GM12873 (cell line): ENCODE measurements around the gene PRAME.

Experiments used
- TF ChIP-seq, protein P1 (sequence below): IDR thresholded peaks from 2 replicates; pipeline ENCODE4 v1.5.1; 2012; ENCODE audit warnings: low read depth, mild to moderate bottlenecking, moderate library complexity, low read length, control low read depth; ENCODE audit not compliant: insufficient read depth; ENCODE audit errors: missing control alignments

Gene PRAME

DNA sequence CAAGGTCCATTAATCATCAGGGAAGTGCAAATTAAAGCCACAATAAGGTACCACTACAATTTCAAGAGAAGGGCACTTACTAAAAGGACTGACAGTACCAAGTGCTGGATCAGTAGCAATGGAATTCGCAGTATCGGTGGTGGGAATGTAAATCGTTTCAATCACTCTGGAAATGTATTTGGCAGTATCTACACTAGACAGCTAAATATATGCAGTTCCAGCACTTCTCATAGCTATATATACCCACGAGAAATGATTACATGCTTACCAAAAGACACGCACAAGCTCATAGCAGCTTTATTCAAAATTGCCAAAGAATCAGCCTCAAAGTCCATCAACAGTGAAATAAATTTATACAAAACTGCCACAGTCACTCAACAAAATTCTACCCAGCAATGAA, 46.1 kb downstream of the PRAME start:
- TF ChIP-seq, protein P1, sequence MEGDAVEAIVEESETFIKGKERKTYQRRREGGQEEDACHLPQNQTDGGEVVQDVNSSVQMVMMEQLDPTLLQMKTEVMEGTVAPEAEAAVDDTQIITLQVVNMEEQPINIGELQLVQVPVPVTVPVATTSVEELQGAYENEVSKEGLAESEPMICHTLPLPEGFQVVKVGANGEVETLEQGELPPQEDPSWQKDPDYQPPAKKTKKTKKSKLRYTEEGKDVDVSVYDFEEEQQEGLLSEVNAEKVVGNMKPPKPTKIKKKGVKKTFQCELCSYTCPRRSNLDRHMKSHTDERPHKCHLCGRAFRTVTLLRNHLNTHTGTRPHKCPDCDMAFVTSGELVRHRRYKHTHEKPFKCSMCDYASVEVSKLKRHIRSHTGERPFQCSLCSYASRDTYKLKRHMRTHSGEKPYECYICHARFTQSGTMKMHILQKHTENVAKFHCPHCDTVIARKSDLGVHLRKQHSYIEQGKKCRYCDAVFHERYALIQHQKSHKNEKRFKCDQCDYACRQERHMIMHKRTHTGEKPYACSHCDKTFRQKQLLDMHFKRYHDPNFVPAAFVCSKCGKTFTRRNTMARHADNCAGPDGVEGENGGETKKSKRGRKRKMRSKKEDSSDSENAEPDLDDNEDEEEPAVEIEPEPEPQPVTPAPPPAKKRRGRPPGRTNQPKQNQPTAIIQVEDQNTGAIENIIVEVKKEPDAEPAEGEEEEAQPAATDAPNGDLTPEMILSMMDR: no peak

DNA sequence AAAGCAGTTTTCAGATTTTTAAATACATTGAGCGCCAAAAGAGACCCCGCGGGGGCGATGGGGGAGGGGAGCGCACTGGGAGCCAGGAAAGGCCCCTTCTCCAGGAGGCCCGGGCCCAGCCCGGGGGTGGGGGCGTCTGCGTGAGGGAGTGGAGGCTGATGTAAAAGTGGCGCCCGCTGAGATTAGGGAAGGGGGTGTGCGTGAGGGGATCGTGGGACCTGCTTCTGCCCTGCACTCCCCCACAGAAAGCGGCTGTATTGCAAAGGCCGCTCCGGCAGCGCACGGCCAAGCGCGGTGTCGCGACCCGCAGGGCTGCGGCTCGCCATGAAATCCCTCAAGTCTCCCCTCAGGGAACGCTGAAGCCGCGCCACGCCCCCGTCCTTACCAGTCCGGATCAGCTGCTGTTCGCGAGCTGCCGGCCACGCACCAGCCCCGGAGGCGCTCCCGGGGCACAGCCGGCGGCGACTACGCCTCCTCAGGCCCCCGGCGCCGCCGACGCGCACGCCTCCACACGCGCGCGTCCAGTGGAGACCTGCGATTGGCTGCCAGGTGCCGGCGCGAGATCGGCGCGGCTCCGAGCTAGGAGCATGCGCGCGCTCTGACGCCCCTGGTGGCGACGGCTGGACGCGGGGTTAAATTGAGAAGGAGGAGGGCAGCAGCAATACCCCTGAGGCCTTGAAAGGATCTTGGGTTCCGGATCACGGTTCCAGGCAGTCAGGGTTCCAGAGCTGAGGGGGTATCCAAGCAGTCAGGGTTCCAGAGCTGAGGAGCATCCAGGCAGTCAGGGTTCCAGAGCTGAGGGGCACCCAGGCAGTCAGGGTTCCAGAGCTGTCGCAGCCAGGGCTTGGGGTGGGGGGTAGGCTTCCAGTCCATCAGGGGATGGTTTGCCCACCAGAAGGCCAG, 50.5 kb downstream of the PRAME start, which contains the start of gene ZNF280B:
ZNF280B (minus strand) TSS at position 469 of the 903 bp plus-strand sequence. CDS start 19,344 bp downstream, outside the sequence.
- TF ChIP-seq, protein P1: peak; percentile 65

DNA sequence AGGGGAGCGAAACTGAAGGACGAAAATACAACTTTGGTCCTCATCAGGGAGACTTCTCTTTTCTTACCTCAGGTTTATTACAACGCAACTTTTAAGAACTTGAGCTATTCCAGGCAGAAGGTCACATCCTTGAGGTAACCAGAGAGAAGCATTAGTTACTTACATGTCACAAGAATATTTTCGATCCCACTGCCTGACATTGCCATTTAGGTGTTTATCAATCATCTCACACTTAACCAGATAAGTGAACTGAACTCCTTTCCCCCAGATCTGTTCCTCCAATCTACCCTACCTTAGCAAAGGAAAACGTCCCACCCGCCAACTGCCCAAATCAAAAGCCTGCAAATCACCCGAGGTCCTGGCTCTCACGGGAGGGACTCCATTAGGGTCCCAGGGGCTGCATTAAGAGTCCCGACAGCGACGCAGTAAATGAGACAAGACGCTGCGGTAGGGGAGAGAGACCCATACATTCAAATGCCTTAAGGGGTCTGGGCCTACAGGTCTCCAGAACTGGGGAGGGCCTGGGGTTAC, 51.3 kb downstream of the PRAME start:
- TF ChIP-seq, protein P1: no peak

DNA sequence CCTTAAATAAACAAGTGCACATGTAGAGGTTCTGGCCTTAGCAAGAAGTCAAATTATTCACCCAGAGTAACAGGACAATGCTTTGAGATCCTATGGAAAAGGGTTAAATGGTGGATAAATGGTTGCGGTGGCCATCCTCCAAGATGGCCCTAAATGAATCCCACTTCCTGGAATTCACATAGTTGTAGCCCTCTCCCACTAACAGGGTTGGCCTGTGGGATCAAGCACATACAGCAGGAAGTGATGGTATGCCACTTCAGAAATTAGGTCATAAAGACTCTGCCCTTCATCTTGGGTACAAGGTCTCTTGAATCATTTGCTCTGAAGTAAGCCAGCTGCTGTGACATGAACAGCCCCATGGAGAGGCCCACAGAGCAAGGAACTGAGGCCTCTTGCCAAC, 52.3 kb downstream of the PRAME start:
- TF ChIP-seq, protein P1: no peak

DNA sequence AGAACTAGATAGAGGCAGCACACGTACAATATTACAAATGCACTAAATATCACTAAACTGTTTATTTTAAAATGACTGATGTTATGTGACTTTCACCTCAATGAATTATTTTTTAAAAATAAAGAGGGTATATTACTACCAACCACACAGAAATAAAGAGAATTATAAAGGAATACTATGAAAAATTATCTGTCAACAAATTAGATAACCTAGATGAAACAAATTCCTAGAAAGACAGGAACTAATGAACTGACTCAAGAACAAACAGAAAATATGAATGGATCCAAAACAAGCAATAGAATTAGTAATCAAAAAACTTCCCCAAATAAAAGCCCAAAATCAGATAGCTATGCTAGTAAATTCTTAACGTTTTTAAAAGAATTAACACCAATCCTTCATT, 60.8 kb downstream of the PRAME start:
- TF ChIP-seq, protein P1: no peak
